SIG-M5 treated with dmso at 0.1 percent for 504 hours (cell line): ENCODE measurements around the gene MRPL39.
A peak's percentile ranks its signal among the peaks of the same experiment; 100 is the strongest.

Experiments used
- DNase-seq: peaks from one replicate; lab custom pipeline; 2025; ENCODE audit not compliant: unreplicated experiment; lab: John Stamatoyannopoulos, UW

Gene MRPL39

GRCh38 chr21:25615880-25616279 lies 8.6 kb upstream of the MRPL39 start:
- DNase-seq, result no peak

GRCh38 chr21:25614441-25614840 lies 7.2 kb upstream of the MRPL39 start:
- DNase-seq, result no peak

- peak; percentile 88 for DNase-seq
Measured at GRCh38 chr21:25608044-25608737, 910 bp upstream of the MRPL39 start.

- DNase-seq, result no peak
Measured at GRCh38 chr21:25589887-25590286, 17.4 kb downstream of the MRPL39 start.

- no peak for DNase-seq
Measured at GRCh38 chr21:25586791-25587190, 20.5 kb downstream of the MRPL39 start.

GRCh38 chr21:25586326-25586725 lies 21.0 kb downstream of the MRPL39 start:
- no peak for DNase-seq

GRCh38 chr21:25584833-25585676 lies 22.2 kb downstream of the MRPL39 start:
- DNase-seq, result no peak

GRCh38 chr21:25583370-25584130 lies 23.7 kb downstream of the MRPL39 start:
- DNase-seq, result no peak

GRCh38 chr21:25582888-25583287 lies 24.4 kb downstream of the MRPL39 start:
- DNase-seq, result no peak

- DNase-seq, result no peak
Measured at GRCh38 chr21:25582164-25582790, 25.0 kb downstream of the MRPL39 start.

GRCh38 chr21:25581582-25581981 lies 25.7 kb downstream of the MRPL39 start:
- no peak for DNase-seq

- DNase-seq, result no peak
Measured at GRCh38 chr21:25580912-25581260, 26.4 kb downstream of the MRPL39 start.

GRCh38 chr21:25579226-25580013 lies 27.9 kb downstream of the MRPL39 start:
- DNase-seq, result no peak

GRCh38 chr21:25578056-25578961 lies 29.0 kb downstream of the MRPL39 start:
- DNase-seq, result no peak

- DNase-seq, result no peak
Measured at GRCh38 chr21:25577424-25578055, 29.7 kb downstream of the MRPL39 start.

- peak; percentile 19 for DNase-seq
Measured at GRCh38 chr21:25573409-25574206, 33.7 kb downstream of the MRPL39 start.

GRCh38 chr21:25572861-25573310 lies 34.4 kb downstream of the MRPL39 start:
- DNase-seq, result no peak

- no peak for DNase-seq
Measured at GRCh38 chr21:25571726-25572121, 35.6 kb downstream of the MRPL39 start.
